HepG2 (cell line): ENCODE measurements around the gene RUNX2. TPM values are rescaled to one million over a fixed set of nuclear protein-coding genes. Genes with fewer than 3 reads are reported as not detected.

Experiments
- ATAC-seq: fragments of 200-7000 bp; cut with Tn5 transposase; 3 replicates; pipeline ENCODE4 v1.9.1; 2020; ENCODE audit warnings: mild to moderate bottlenecking, moderate library complexity
- BruUV-seq: library from RNA; stranded (reverse); fragments of 400-500 nt; replicated peaks from 2 replicates; lab custom pipeline; 2021; lab: Mats Ljungman, UMichigan
- CTCF ChIA-PET: fragments of 300-600 bp; formaldehyde crosslinking; extraction: SDS; loops from one replicate; lab custom pipeline; 2021; ENCODE audit warnings: low total read pairs, inconsistent platforms, low intra/inter-chr PET ratio; lab: Yijun Ruan, JAX
- POLR2A ChIA-PET: fragments of 350-600 bp; sonication (Branson Sonifier 250); formaldehyde crosslinking; loops from one replicate; lab custom pipeline; 2020; ENCODE audit warnings: antibody characterized with exemption, inconsistent platforms; lab: Yijun Ruan, JAX
- DNase-seq: peaks from one replicate; pipeline ENCODE4 v3.0.0-alpha.2; 2015; ENCODE audit warnings: low spot score
- FAIRE-seq: peaks from 3 replicates; lab custom pipeline; 2011; peaks lifted over from hg19 to GRCh38; lab: Jason Lieb, UNC
- H2AFZ ChIP-seq: one replicate; pipeline ENCODE4 v1.6.1; 2011; ENCODE audit warnings: low read length, inconsistent platforms
- H3K27ac ChIP-seq: fragments of 300-600 bp; 3 replicates; pipeline ENCODE4 v1.8.0; 2011; ENCODE audit warnings: mixed run types, mild to moderate bottlenecking, mixed read lengths, low read length, inconsistent platforms; ENCODE audit not compliant: insufficient read depth; ENCODE audit errors: extremely low read length
- H3K27me3 ChIP-seq, 2 experiments: fragments of 200-600 bp in 1 of 2; 2 replicates in 1 of 2; 3 replicates in 1 of 2; pipeline versions ENCODE4 v1.6.0 to v1.8.0; 2011; ENCODE audit warnings: low read length in 2 of 2, mild to moderate bottlenecking in 2 of 2, moderate library complexity in 2 of 2, inconsistent platforms in 1 of 2; ENCODE audit not compliant: insufficient read depth in 2 of 2, control insufficient read depth in 1 of 2
- H3K36me3 ChIP-seq, 2 experiments: fragments of 200-600 bp in 1 of 2; replicated peaks in 1 of 2; 2 replicates in 1 of 2; 3 replicates in 1 of 2; pipeline versions ENCODE4 v1.5.1 to v1.8.0; 2011; ENCODE audit warnings: low read length in 2 of 2, inconsistent platforms in 1 of 2; ENCODE audit not compliant: insufficient read depth in 2 of 2, control insufficient read depth in 1 of 2
- H3K4me1 ChIP-seq: 2 replicates; pipeline ENCODE4 v1.5.1; 2012; ENCODE audit warnings: low read length, inconsistent platforms; ENCODE audit not compliant: insufficient read depth
- H3K4me2 ChIP-seq: 2 replicates; pipeline ENCODE4 v1.6.0; 2011; ENCODE audit warnings: low read depth, low read length, inconsistent platforms
- H3K4me3 ChIP-seq, 3 experiments: fragments of 200-600 bp in 1 of 3; sonication (generic), shearing (Covaris generic) in 1 of 3; replicated peaks in 1 of 3; 2 replicates each; pipeline ENCODE4 v1.5.1; 2011 to 2016; ENCODE audit warnings: low read length in 3 of 3, inconsistent platforms in 2 of 3, low read depth in 2 of 3, mild to moderate bottlenecking in 2 of 3, control low read depth in 1 of 3, mixed read lengths in 1 of 3; ENCODE audit not compliant: insufficient read depth in 1 of 3
- H3K79me2 ChIP-seq: one replicate; pipeline ENCODE4 v1.6.1; 2011; ENCODE audit warnings: low read length, inconsistent platforms; ENCODE audit not compliant: insufficient read depth
- H3K9ac ChIP-seq: 2 replicates; pipeline ENCODE4 v1.6.0; 2011; ENCODE audit warnings: mild to moderate bottlenecking, low read depth, low read length, inconsistent platforms; ENCODE audit not compliant: insufficient read depth
- H3K9me3 ChIP-seq: 2 replicates; pipeline ENCODE4 v1.5.1; 2012; ENCODE audit warnings: mild to moderate bottlenecking, low read length
- H4K20me1 ChIP-seq: 2 replicates; pipeline ENCODE4 v1.6.0; 2011; ENCODE audit warnings: inconsistent platforms, mild to moderate bottlenecking, low read length, moderate library complexity; ENCODE audit not compliant: insufficient read depth
- HNRNPK ChIP-seq: fragments of 200-400 bp; formaldehyde crosslinking; IDR thresholded peaks from 2 replicates; pipeline ENCODE4 v1.6.1; 2018; ENCODE audit warnings: low read length, low read depth, moderate library complexity, mild to moderate bottlenecking; ENCODE audit not compliant: poor library complexity, severe bottlenecking
- NFKBIZ ChIP-seq: IDR thresholded peaks from 2 replicates; pipeline ENCODE4 v1.6.1; 2018; ENCODE audit warnings: missing genetic modification reagents, missing compliant biosample characterization
- NONO ChIP-seq, 2 experiments: fragments of 450-650 bp in 1 of 2; sonication (generic) in 1 of 2; formaldehyde crosslinking in 1 of 2; IDR thresholded peaks in 1 of 2; conservative IDR thresholded peaks in 1 of 2; 2 replicates each; pipeline versions ENCODE4 v1.6.1 to v1.8.0; 2017 to 2022; ENCODE audit warnings: mild to moderate bottlenecking in 1 of 2, missing genetic modification reagents in 1 of 2, moderate library complexity in 1 of 2
- PCBP2 ChIP-seq: fragments of 200-400 bp; formaldehyde crosslinking; optimal IDR thresholded peaks from 2 replicates; pipeline ENCODE3; 2018; ENCODE audit warnings: low read length, low read depth; ENCODE audit not compliant: poor library complexity, severe bottlenecking
- ZNF512 ChIP-seq: sonication (generic); formaldehyde crosslinking; IDR thresholded peaks from 2 replicates; pipeline ENCODE4 v1.4.0; 2020; ENCODE audit warnings: mild to moderate bottlenecking, missing genetic modification reagents
- ZNF512B ChIP-seq: sonication (generic); formaldehyde crosslinking; IDR thresholded peaks from 2 replicates; pipeline ENCODE4 v1.5.1; 2020; ENCODE audit warnings: missing genetic modification reagents, mild to moderate bottlenecking, borderline replicate concordance
- ZNF780A ChIP-seq: sonication (generic); formaldehyde crosslinking; IDR thresholded peaks from 2 replicates; pipeline ENCODE4 v1.8.0; 2022; ENCODE audit warnings: mild to moderate bottlenecking, missing genetic modification reagents, moderate library complexity
- WGBS: methylation state at CpG from one replicate; pipeline ENCODE4 v1.1.6; 2017; ENCODE audit warnings: low lambda C conversion rate; 5-methylcytosine and 5-hydroxymethylcytosine counted together
- in situ Hi-C: cut with HindIII; loops from 2 replicates; pipeline ENCODE4 v1.10.0; 2017; ENCODE audit warnings: low pct_unique_long_range_greater_than_20kb; ENCODE audit not compliant: extremely low pct_ligation_motif_present
- intact Hi-C: fragments of 100-400 bp; cut with micrococcal nuclease; formaldehyde crosslinking; loops from one replicate; pipeline ENCODE4 v1.10.0; 2022; ENCODE audit not compliant: unreplicated experiment
- polyA plus RNA-seq, 8 experiments: library from polyadenylated mRNA; depleted of rRNA in 3 of 8; stranded (reverse) in 7 of 8; unstranded in 1 of 8; fragments of >200 nt; fragmentation: Illumina TruSeq in 4 of 8; extraction: Trizol in 4 of 8; gene quantifications; 2 replicates each; pipeline versions ENCODE4 v1.2.1 to v1.2.3, GENCODE V29; 2011 to 2016; ENCODE audit warnings: low read depth in 4 of 8, missing spikeins in 1 of 8, mixed read lengths in 1 of 8; ENCODE audit not compliant: insufficient read depth in 1 of 8
- total RNA-seq, 5 experiments: library from RNA; depleted of rRNA; stranded (reverse); fragments of >200 nt; fragmentation: Illumina TruSeq; extraction: Trizol; gene quantifications; 2 replicates each; pipeline ENCODE4 v1.2.3, GENCODE V29; 2016; ENCODE audit warnings: low read depth in 1 of 5

Gene RUNX2
- total and polyA plus RNA-seq, 2 of the 13 experiments (the other 11 are each of a cell fraction or from before 2014, with no cell fraction given): not detected

GRCh38 chr6:45400021-45400420 is 71.9 kb downstream of the RUNX2 start:
- WGBS: 24% methylated on average over 2 of the region's 2 CpGs
- no peak overlapping the region for H3K27ac ChIP-seq
- ChIA-PET POLR2A (no interaction called here), CTCF (no interaction called here)
- H3K9ac ChIP-seq: no peak overlapping the region
- intact Hi-C loops: no loop called here
- no peaks in the 10 kb centered on the region; a peak in 2 of 5 replicates for H3K27me3 ChIP-seq
- FAIRE-seq: no peak
- H3K36me3 ChIP-seq: no peaks in the 10 kb centered on the region
- no peak overlapping the region for H2AFZ ChIP-seq
- no peak overlapping the region for H3K4me3 ChIP-seq
- H3K9me3 ChIP-seq: no peaks in the 10 kb centered on the region
- no peak for DNase-seq
- TF ChIP-seq ZNF512 (CRISPR knock-in tag): peak; percentile 46; the same call in 1 of the 2 replicates
- 0 out of 2 replicates have a peak, but pooled peaks have one; percentile 52 for TF ChIP-seq NONO (IDR thresholded peaks at IDR 0.05)
- no peak for TF ChIP-seq NONO (CRISPR knock-in tag; conservative IDR thresholded peaks at IDR 0.05)
- TF ChIP-seq ZNF512B (CRISPR knock-in tag): no peak
- TF ChIP-seq PCBP2: peak; percentile 94
- TF ChIP-seq HNRNPK: peak; percentile 95
- TF ChIP-seq NFKBIZ (CRISPR knock-in tag): no peak
- TF ChIP-seq ZNF780A (CRISPR knock-in tag): no peak
- TF ChIP-seq, all 625 proteins: peak for 4
- no peaks in the 10 kb centered on the region for H4K20me1 ChIP-seq
- ATAC-seq: no peak
- no peak overlapping the region for H3K4me2 ChIP-seq
- no peaks in the 10 kb centered on the region for H3K4me1 ChIP-seq
- no TSS peak for BruUV-seq
- no peaks in the 10 kb centered on the region for H3K79me2 ChIP-seq
- in situ Hi-C loops: no loop called here
